Activated CD4-positive, CD25-positive, alpha-beta regulatory T cell (primary cell): ENCODE results near the gene PARD3B.

Experiments used
- DNase-seq, 4 experiments: peaks; one replicate each; lab custom pipeline; 2025; lab: John Stamatoyannopoulos, UW

PARD3B gene

GRCh38 chr2:205408696-205409095, 863.4 kb downstream of the PARD3B start:
- no peak for DNase-seq

GRCh38 chr2:205409411-205409810, 864.1 kb downstream of the PARD3B start:
- DNase-seq, result no peak

- DNase-seq, result no peak
Observed at GRCh38 chr2:205411558-205411957, 866.3 kb downstream of the PARD3B start.

GRCh38 chr2:205424326-205424725, 879.1 kb downstream of the PARD3B start:
- no peak for DNase-seq

- no peak for DNase-seq
Observed at GRCh38 chr2:205425102-205425501, 879.8 kb downstream of the PARD3B start.

GRCh38 chr2:205427112-205427511, 881.8 kb downstream of the PARD3B start:
- DNase-seq, result no peak

GRCh38 chr2:205428811-205429210, 883.5 kb downstream of the PARD3B start:
- DNase-seq, result no peak

- DNase-seq, result no peak
Observed at GRCh38 chr2:205435970-205436369, 890.7 kb downstream of the PARD3B start.

- no peak for DNase-seq
Observed at GRCh38 chr2:205438241-205438640, 893.0 kb downstream of the PARD3B start.

- DNase-seq, result no peak
Observed at GRCh38 chr2:205439621-205440020, 894.3 kb downstream of the PARD3B start.

GRCh38 chr2:205441524-205441923, 896.2 kb downstream of the PARD3B start:
- DNase-seq, result no peak

- DNase-seq, result no peak
Observed at GRCh38 chr2:205448189-205448588, 902.9 kb downstream of the PARD3B start.

- DNase-seq, result no peak
Observed at GRCh38 chr2:205451901-205452512, 906.7 kb downstream of the PARD3B start.

- no peak for DNase-seq
Observed at GRCh38 chr2:205453202-205453601, 907.9 kb downstream of the PARD3B start.

- DNase-seq, result no peak
Observed at GRCh38 chr2:205456682-205457081, 911.4 kb downstream of the PARD3B start.

- no peak for DNase-seq
Observed at GRCh38 chr2:205460217-205460616, 914.9 kb downstream of the PARD3B start.

- DNase-seq, result no peak
Observed at GRCh38 chr2:205461169-205461568, 915.9 kb downstream of the PARD3B start.

- no peak for DNase-seq
Observed at GRCh38 chr2:205461678-205462665, 916.7 kb downstream of the PARD3B start.

GRCh38 chr2:205462681-205463345, 917.5 kb downstream of the PARD3B start:
- no peak for DNase-seq

- no peak for DNase-seq
Observed at GRCh38 chr2:205463466-205464025, 918.3 kb downstream of the PARD3B start.

- DNase-seq, result no peak
Observed at GRCh38 chr2:205464681-205465080, 919.4 kb downstream of the PARD3B start.

- no peak for DNase-seq
Observed at GRCh38 chr2:205465791-205466190, 920.5 kb downstream of the PARD3B start.
